MM.1S (cell line): Measurements from ENCODE around the gene TATDN2.

Experiments used
- DNase-seq: peaks from one replicate; pipeline ENCODE4 v3.0.0-alpha.2; 2015
- H2AFZ ChIP-seq: fragments of 300-600 bp; sonication (generic); 2 replicates; pipeline ENCODE4 v1.6.0; 2016; ENCODE audit warnings: antibody characterized with exemption, low read length
- H3F3A ChIP-seq: fragments of 300-600 bp; sonication (generic); 2 replicates; pipeline ENCODE4 v1.6.1; 2016; ENCODE audit warnings: mild to moderate bottlenecking, antibody characterized with exemption, low read length, moderate library complexity, mixed read lengths; ENCODE audit not compliant: insufficient read depth
- H3K27ac ChIP-seq: fragments of 300-600 bp; sonication (generic); 2 replicates; pipeline ENCODE4 v1.5.1; 2016; ENCODE audit warnings: mild to moderate bottlenecking, low read length
- H3K27me3 ChIP-seq: fragments of 300-600 bp; sonication (generic); replicated peaks from 2 replicates; pipeline ENCODE4 v1.6.0; 2016; ENCODE audit warnings: low read length; ENCODE audit not compliant: insufficient read depth
- H3K36me3 ChIP-seq: fragments of 300-600 bp; sonication (generic); replicated peaks from 2 replicates; pipeline ENCODE4 v1.6.1; 2016; ENCODE audit warnings: mild to moderate bottlenecking, low read length, mixed read lengths; ENCODE audit not compliant: insufficient read depth
- H3K4me1 ChIP-seq: fragments of 300-600 bp; sonication (generic); 2 replicates; pipeline ENCODE4 v1.6.1; 2016; ENCODE audit warnings: low read length, mixed read lengths
- H3K4me2 ChIP-seq: fragments of 300-600 bp; sonication (generic); 2 replicates; pipeline ENCODE4 v1.6.0; 2016; ENCODE audit warnings: low read depth, low read length
- H3K4me3 ChIP-seq: fragments of 300-600 bp; sonication (generic); 2 replicates; pipeline ENCODE4 v1.5.1; 2016; ENCODE audit warnings: low read length, mixed read lengths
- H3K79me2 ChIP-seq: fragments of 300-600 bp; sonication (generic); 2 replicates; pipeline ENCODE4 v1.6.1; 2016; ENCODE audit warnings: mixed run types, low read length, mixed read lengths
- H3K9ac ChIP-seq: fragments of 300-600 bp; sonication (generic); 2 replicates; pipeline ENCODE4 v1.6.1; 2016; ENCODE audit warnings: low read length, mixed read lengths
- H3K9me2 ChIP-seq: fragments of 300-600 bp; sonication (generic); replicated peaks from 2 replicates; pipeline ENCODE4 v1.6.1; 2016; ENCODE audit warnings: mild to moderate bottlenecking, low read length, mixed read lengths; ENCODE audit not compliant: insufficient read depth
- H3K9me3 ChIP-seq: fragments of 300-600 bp; sonication (generic); replicated peaks from 2 replicates; pipeline ENCODE4 v1.6.1; 2016; ENCODE audit warnings: mild to moderate bottlenecking, low read length, mixed read lengths; ENCODE audit not compliant: insufficient read depth
- H4K20me1 ChIP-seq: fragments of 300-600 bp; sonication (generic); 2 replicates; pipeline ENCODE4 v1.6.1; 2016; ENCODE audit warnings: mild to moderate bottlenecking, low read length, moderate library complexity, mixed read lengths; ENCODE audit not compliant: insufficient read depth
- EZH2 ChIP-seq: fragments of 300-600 bp; sonication (generic); optimal IDR thresholded peaks from 2 replicates; pipeline ENCODE3; 2017; ENCODE audit warnings: low read depth, mild to moderate bottlenecking, antibody characterized with exemption, low read length, mixed read lengths
- EZH2phosphoT487 ChIP-seq: fragments of 300-600 bp; sonication (generic); IDR thresholded peaks from 2 replicates; pipeline ENCODE4 v1.6.1; 2018; ENCODE audit warnings: antibody characterized with exemption, low read length
- TF ChIP-seq, protein P1 (sequence below): fragments of 300-600 bp; sonication (generic); IDR thresholded peaks from 2 replicates; pipeline ENCODE4 v1.5.1; 2016; ENCODE audit warnings: antibody characterized with exemption, low read length, mixed read lengths

The TATDN2 gene

DNA sequence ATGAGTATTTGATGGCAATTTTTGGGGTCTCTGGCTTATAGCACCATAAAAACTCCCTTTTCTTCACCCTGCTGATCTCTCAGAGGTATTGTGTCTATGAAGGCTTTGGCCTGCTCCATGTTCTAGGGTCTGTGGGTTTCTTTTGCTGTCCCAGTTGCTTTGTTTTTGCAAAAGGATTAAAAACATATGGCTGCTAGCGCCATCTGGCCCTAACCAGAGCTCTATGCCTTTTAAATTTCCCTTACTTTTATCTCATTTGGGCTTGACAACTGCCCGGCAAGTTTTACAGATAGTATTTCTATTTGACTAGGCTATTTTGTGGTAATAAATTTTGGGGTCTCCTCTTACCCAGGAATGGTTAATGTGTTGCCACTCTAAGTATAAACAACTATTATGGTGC is 50.9 kb downstream of the TATDN2 start:
- Histone ChIP-seq H3K9me2 (no peaks in the 10 kb centered on the region), H3K27ac (peak overlapping the region; percentile 24; the same call in 1 of the 2 replicates), H3K36me3 (peaks cover 19% of the 10 kb centered on the region)

DNA sequence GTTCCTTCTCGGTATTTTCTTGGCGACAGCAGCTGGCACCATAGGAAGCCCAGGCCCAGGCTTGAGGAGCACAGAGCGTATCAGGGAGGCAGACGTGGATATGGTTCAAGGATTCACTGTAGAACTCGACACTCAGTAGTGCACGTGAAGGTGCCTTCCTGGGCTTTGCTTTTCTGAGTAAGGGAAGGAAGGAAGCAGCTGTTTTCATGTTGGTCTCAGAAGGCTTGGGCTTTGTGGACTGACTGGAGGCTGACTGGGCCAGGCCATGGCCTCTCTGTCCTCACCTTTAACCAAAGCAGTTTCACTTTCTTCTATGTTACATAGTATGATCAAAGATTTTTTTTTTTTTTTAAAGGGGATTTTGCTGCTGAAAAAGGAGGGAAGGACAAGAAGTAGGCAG is 51.4 kb downstream of the TATDN2 start:
- H3K27ac ChIP-seq: peak overlapping the region; percentile 24; the same call in 1 of the 2 replicates

More for the DNA sequence above, 50.9 kb downstream of the TATDN2 start:
- H4K20me1 ChIP-seq: 0 out of 2 replicates have a peak, but pooled peaks cover 3% of the 10 kb centered on the region
- H3K4me1 ChIP-seq: peaks cover 17% of the 10 kb centered on the region
- TF ChIP-seq, protein P1, sequence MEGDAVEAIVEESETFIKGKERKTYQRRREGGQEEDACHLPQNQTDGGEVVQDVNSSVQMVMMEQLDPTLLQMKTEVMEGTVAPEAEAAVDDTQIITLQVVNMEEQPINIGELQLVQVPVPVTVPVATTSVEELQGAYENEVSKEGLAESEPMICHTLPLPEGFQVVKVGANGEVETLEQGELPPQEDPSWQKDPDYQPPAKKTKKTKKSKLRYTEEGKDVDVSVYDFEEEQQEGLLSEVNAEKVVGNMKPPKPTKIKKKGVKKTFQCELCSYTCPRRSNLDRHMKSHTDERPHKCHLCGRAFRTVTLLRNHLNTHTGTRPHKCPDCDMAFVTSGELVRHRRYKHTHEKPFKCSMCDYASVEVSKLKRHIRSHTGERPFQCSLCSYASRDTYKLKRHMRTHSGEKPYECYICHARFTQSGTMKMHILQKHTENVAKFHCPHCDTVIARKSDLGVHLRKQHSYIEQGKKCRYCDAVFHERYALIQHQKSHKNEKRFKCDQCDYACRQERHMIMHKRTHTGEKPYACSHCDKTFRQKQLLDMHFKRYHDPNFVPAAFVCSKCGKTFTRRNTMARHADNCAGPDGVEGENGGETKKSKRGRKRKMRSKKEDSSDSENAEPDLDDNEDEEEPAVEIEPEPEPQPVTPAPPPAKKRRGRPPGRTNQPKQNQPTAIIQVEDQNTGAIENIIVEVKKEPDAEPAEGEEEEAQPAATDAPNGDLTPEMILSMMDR: no peak
- TF ChIP-seq EZH2phosphoT487 (no peak), EZH2 (no peak)
- H3K9me3 ChIP-seq: no peaks in the 10 kb centered on the region
- DNase-seq: no peak
- H3K4me3 ChIP-seq: no peak overlapping the region
- H3K79me2 ChIP-seq: peaks cover 13% of the 10 kb centered on the region; the same call in 1 of the 2 replicates
- H3K4me2 ChIP-seq: peak overlapping the region; percentile 15; the same call in 1 of the 2 replicates
- no peak overlapping the region for H2AFZ ChIP-seq
- no peaks in the 10 kb centered on the region for H3K27me3 ChIP-seq
- no peak overlapping the region for H3K9ac ChIP-seq
- H3F3A ChIP-seq: peaks cover 12% of the 10 kb centered on the region; the same call in 1 of the 2 replicates

DNA sequence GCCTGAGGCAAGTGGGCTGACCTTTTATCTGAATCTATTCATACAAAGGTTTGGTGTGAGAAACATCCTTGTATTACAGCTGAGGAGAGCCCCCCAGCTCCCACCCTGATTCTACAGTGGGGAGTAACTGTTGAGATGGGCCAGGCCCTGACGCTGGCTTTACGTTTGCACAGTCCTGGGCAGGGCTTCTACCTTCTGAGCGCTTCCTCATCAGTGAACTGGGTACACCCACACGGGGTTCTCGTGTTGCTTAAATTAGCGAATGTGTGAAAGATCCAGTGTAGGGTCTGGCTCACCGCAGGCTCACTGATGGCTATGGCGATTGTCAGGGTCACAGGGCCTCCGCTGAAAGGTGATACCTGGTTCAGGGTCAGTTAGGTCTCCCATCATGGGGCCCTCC is 51.8 kb downstream of the TATDN2 start:
- peaks cover 12% of the 10 kb centered on the region; the same call in 1 of the 2 replicates for H3F3A ChIP-seq
- peak overlapping the region; percentile 15; the same call in 1 of the 2 replicates for H3K4me2 ChIP-seq
- no peak overlapping the region for H2AFZ ChIP-seq
- H3K9me2 ChIP-seq: no peaks in the 10 kb centered on the region
- 0 out of 2 replicates have a peak, but pooled peaks cover 3% of the 10 kb centered on the region for H4K20me1 ChIP-seq
- H3K9ac ChIP-seq: no peak overlapping the region
- H3K9me3 ChIP-seq: no peaks in the 10 kb centered on the region
- no peaks in the 10 kb centered on the region for H3K27me3 ChIP-seq
- no peak for TF ChIP-seq EZH2phosphoT487
- no peak for TF ChIP-seq EZH2
- TF ChIP-seq, protein P1: no peak
- peaks cover 19% of the 10 kb centered on the region for H3K36me3 ChIP-seq
- no peak overlapping the region for H3K4me3 ChIP-seq
- H3K79me2 ChIP-seq: peaks cover 13% of the 10 kb centered on the region; the same call in 1 of the 2 replicates
- H3K4me1 ChIP-seq: peaks cover 17% of the 10 kb centered on the region
- DNase-seq: no peak
- H3K27ac ChIP-seq: no peak overlapping the region; the same call in 1 of the 2 replicates

More for the DNA sequence above, 51.4 kb downstream of the TATDN2 start:
- Histone ChIP-seq H3K9ac (no peak overlapping the region), H3K4me2 (peak overlapping the region; percentile 15; the same call in 1 of the 2 replicates), H3K9me2 (no peaks in the 10 kb centered on the region), H3F3A (peaks cover 12% of the 10 kb centered on the region; the same call in 1 of the 2 replicates), H3K9me3 (no peaks in the 10 kb centered on the region), H3K27me3 (no peaks in the 10 kb centered on the region), H3K79me2 (peaks cover 13% of the 10 kb centered on the region; the same call in 1 of the 2 replicates), H4K20me1 (0 out of 2 replicates have a peak, but pooled peaks cover 3% of the 10 kb centered on the region), H3K4me3 (no peak overlapping the region), H2AFZ (no peak overlapping the region), H3K36me3 (peaks cover 19% of the 10 kb centered on the region), H3K4me1 (peaks cover 17% of the 10 kb centered on the region)
- TF ChIP-seq EZH2phosphoT487 (no peak), EZH2 (no peak)
- TF ChIP-seq, protein P1: no peak
- peak; percentile 79 for DNase-seq
